ENCODE data around the gene FITM1. TPM values are rescaled to one million over a fixed set of nuclear protein-coding genes. Genes with fewer than 3 reads are reported as not detected.
A peak's percentile ranks its signal among the peaks of the same experiment; 100 is the strongest.

Gene FITM1
- total and polyA plus RNA-seq, 11 donors, result 43.3 to 276 (median 107) TPM

DNA sequence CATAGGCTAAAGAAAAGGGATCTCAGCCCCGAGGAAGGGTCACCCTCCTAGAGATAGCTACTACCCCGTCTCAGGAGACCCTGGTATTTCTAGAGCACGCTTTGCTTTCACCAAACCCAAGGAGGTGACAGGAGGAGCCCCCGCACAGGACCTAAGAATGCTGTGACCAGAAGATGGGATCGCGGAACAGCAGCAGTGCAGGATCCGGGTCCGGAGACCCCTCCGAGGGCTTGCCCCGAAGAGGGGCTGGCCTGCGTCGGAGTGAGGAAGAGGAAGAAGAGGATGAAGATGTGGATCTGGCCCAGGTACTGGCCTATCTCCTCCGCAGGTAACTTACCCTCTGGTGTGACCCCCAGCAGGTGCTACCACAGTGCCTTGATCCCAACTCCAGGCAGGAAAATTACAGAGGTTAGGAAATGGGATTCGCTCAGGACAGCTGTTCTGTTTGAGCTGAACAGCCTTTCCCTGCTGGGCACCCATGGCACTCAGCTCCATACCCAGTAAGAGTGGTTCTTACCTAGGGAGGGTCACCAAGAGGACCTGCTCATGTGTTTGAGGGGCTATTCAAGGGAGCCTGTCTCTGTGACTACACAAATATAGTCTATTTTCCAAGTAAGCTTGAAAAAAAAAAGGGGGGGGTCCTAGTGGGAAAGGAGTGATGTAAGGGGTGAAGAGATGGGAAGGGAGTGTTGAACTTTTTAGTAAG lies 14.9 kb upstream of the FITM1 start:
- intact Hi-C loops (cut with DNase I), result loop anchor here in 3 of 10 donors (2.0 kb wide), 4 partner anchors 15 to 73 kb away; partner anchors contain the start of genes EMC9 (in 2 of the 3), FITM1 (in 1 of the 3), IPO4 (in 1 of the 3) and IRF9 (in 1 of the 3)
- peaks cover 0 to 44% (median 38%) of the 10 kb centered on the region in 9 donors for H3K36me3 ChIP-seq
- TF ChIP-seq, protein P1, sequence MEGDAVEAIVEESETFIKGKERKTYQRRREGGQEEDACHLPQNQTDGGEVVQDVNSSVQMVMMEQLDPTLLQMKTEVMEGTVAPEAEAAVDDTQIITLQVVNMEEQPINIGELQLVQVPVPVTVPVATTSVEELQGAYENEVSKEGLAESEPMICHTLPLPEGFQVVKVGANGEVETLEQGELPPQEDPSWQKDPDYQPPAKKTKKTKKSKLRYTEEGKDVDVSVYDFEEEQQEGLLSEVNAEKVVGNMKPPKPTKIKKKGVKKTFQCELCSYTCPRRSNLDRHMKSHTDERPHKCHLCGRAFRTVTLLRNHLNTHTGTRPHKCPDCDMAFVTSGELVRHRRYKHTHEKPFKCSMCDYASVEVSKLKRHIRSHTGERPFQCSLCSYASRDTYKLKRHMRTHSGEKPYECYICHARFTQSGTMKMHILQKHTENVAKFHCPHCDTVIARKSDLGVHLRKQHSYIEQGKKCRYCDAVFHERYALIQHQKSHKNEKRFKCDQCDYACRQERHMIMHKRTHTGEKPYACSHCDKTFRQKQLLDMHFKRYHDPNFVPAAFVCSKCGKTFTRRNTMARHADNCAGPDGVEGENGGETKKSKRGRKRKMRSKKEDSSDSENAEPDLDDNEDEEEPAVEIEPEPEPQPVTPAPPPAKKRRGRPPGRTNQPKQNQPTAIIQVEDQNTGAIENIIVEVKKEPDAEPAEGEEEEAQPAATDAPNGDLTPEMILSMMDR (IDR thresholded peaks at IDR 0.05), result no peak
- TF ChIP-seq POLR2A (IDR thresholded peaks at IDR 0.05), result no peak
- peaks cover 0 to 28% (median 18%) of the 10 kb centered on the region in 12 donors for H3K4me1 ChIP-seq
- no peaks in the 10 kb centered on the region for H3K9me3 ChIP-seq
- peak overlapping the region; percentile 48 to 79 (median 71) for H3K4me3 ChIP-seq
- 1 to 6% (median 3%) methylated on average over 12 to 14 of the region's 14 CpGs for WGBS, 4 donors
- peak overlapping the region in 11 of 12 donors; percentile 44 to 100 (median 97) for H3K27ac ChIP-seq
- ATAC-seq (peak in 1 of 4 donors; percentile 0), DNase-seq (no peak)
- no peaks in the 10 kb centered on the region for H3K27me3 ChIP-seq

DNA sequence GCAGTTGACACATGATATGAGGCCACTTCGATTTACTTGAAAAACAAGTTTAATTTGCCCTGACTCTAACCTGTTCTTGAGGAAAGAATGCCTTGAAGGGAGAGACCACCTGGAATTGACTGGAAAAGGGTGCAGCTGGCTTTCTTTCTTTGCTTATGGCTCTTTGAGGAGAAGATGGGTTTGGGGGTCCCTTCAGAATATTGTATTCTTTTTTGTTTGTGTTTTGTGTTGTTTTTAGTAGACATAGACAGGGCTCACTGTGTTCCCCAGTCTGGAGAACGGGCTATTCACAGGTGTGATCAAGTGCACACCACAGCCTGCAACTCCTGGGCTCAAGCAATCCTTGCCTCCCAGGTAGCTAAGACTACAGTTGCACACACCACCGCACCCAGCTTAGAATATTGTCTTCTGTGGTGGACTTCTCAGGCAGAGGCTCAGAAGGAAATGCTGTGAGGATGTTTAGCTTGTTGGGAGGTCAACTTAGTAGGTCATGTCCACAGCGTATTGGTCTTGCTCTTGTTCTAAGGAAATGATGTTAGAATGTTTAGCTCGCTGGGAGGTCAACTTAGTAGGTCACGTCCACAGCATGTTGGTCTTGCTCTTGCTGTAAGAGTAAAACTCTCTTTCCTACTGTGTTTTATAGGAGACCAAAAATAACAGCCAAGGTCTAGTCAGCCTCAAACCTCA lies 14.2 kb upstream of the FITM1 start:
- DNase-seq, result no peak
- Histone ChIP-seq H3K4me3 (peak overlapping the region in 9 of 12 donors; percentile 59 to 79 (median 71)), H3K9me3 (no peaks in the 10 kb centered on the region), H3K27me3 (no peaks in the 10 kb centered on the region), H3K36me3 (peaks cover 0 to 51% (median 45%) of the 10 kb centered on the region in 9 donors), H3K4me1 (peaks cover 0 to 28% (median 17%) of the 10 kb centered on the region in 12 donors), H3K27ac (no peak overlapping the region)
- ATAC-seq, result no peak
- intact Hi-C loops (cut with DNase I), result no loop called here
- 82 to 84% (median 83%) methylated on average over 6 of the region's 6 CpGs for WGBS, 4 donors
- no peak for TF ChIP-seq POLR2A (IDR thresholded peaks at IDR 0.05)
- TF ChIP-seq, protein P1 (IDR thresholded peaks at IDR 0.05), result no peak

DNA sequence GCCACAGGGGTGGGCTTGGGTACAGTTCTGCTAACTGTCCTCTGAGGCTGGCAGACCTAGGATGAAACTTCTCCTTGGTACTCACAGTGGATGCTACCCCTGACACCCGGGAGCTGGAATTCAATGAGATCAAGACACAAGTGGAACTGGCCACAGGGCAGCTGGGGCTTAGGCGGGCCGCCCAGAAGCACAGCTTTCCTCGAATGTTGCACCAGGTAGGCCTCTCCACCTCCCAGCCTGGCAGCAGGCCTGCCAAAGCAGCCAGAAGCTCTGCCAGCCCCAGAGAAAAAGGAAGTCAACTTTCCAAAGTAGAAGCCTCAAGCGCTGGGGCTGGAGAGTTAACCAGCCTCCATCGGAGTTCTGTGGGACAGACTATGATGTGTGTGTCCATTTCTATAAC lies 13.3 kb upstream of the FITM1 start:
- no peak for ATAC-seq
- 86 to 91% (median 88%) methylated on average over 6 of the region's 6 CpGs for WGBS, 4 donors
- TF ChIP-seq POLR2A (IDR thresholded peaks at IDR 0.05), result no peak
- TF ChIP-seq, protein P1 (IDR thresholded peaks at IDR 0.05), result no peak
- peaks cover 0 to 60% (median 54%) of the 10 kb centered on the region in 9 donors for H3K36me3 ChIP-seq
- H3K4me1 ChIP-seq, result peaks cover 0 to 28% (median 17%) of the 10 kb centered on the region in 12 donors
- intact Hi-C loops (cut with DNase I), result no loop called here
- no peak overlapping the region for H3K4me3 ChIP-seq
- H3K9me3 ChIP-seq, result no peaks in the 10 kb centered on the region
- H3K27ac ChIP-seq, result no peak overlapping the region
- no peaks in the 10 kb centered on the region for H3K27me3 ChIP-seq
- DNase-seq, result no peak

DNA sequence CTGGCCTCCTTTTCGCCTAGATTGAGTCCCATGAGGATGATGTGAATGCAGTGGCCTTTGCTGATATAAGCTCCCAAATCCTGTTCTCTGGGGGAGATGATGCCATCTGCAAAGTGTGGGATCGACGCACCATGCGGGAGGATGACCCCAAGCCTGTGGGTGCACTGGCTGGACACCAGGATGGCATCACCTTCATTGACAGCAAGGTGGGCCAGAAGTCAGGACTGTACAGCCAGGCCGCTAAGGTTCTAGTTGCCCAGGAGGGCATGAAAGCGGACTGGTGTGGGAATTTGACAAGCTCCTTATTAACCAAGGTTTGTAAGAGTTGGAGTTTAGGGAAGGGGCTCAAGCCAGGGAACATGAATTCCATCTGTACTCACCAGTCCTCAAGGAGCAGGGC lies 10.8 kb upstream of the FITM1 start:
- H3K36me3 ChIP-seq, result peaks cover 0 to 83% (median 75%) of the 10 kb centered on the region in 9 donors
- H3K4me3 ChIP-seq, result no peak overlapping the region
- peaks cover 0 to 22% (median 14%) of the 10 kb centered on the region in 12 donors for H3K4me1 ChIP-seq
- intact Hi-C loops (cut with DNase I), result no loop called here
- H3K27me3 ChIP-seq, result no peaks in the 10 kb centered on the region
- TF ChIP-seq, protein P1 (IDR thresholded peaks at IDR 0.05), result no peak
- no peak for TF ChIP-seq POLR2A (IDR thresholded peaks at IDR 0.05)
- no peak for DNase-seq
- ATAC-seq, result no peak
- no peaks in the 10 kb centered on the region for H3K9me3 ChIP-seq
- WGBS, 4 donors, result 91 to 97% (median 96%) methylated on average over 6 of the region's 6 CpGs
- no peak overlapping the region for H3K27ac ChIP-seq

All from heart left ventricle (tissue), 16 donors.